ENCODE data around the gene PASK. TPM values are rescaled to one million over a fixed set of nuclear protein-coding genes. Genes with fewer than 3 reads are reported as not detected.

The PASK gene
- total and polyA plus RNA-seq, 3 donors from 2014 or later: 48.6 to 57.6 (median 54.0) TPM

DNA sequence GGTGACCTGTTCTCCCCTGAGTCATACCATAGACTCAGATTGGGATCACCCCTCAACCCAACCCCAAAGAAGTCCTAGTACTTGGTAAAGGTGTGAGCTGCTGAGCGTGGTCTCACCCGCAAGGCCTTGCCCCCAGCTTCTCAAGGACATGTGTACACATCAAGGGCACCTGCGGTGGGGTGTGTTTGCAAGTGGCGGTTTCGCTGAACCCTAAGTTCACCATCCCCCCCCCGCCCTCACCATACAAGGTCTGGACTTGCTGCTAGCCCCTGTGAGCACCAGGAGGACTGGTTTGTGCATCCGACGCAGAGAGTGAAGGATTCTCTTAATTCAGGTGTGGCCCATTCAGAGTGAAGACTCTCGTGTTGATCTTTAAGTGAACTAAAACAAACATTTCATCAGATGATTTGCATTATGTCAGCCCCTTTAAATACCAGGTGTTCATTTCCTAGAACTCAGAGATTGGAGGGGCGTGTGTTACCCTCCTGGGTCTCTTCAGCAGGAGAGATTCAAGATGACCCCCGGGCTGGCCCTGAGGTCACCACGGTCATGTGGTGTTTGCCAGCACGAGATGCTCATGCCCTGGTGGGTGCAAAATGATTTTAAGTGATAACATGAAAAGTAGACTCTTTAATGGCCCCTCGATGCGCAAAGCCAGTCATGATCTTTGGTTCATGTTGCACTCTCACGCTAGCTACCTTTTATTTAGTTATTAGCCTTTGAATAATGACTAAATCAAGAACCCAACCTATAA lies 75.0 kb downstream of the PASK start:
- intact Hi-C loops (cut with DNase I; ENCODE audit: low total_unique reads): no loop called here
- Histone ChIP-seq H3K4me3 (no peak overlapping the region), H3K4me1 (no peaks in the 10 kb centered on the region), H3K27me3 (no peaks in the 10 kb centered on the region), H3K9me3 (no peaks in the 10 kb centered on the region), H3K27ac (no peak overlapping the region), H3K36me3 (ENCODE audit: low read depth, missing control alignments) (no peaks in the 10 kb centered on the region)
- DNase-seq: peak; percentile 9
- WGBS, 2 donors: 90 to 95% methylated on average over 13 to 16 of the region's 16 CpGs
- no peak for TF ChIP-seq POLR2A (IDR thresholded peaks at IDR 0.05)
- TF ChIP-seq, protein P1, sequence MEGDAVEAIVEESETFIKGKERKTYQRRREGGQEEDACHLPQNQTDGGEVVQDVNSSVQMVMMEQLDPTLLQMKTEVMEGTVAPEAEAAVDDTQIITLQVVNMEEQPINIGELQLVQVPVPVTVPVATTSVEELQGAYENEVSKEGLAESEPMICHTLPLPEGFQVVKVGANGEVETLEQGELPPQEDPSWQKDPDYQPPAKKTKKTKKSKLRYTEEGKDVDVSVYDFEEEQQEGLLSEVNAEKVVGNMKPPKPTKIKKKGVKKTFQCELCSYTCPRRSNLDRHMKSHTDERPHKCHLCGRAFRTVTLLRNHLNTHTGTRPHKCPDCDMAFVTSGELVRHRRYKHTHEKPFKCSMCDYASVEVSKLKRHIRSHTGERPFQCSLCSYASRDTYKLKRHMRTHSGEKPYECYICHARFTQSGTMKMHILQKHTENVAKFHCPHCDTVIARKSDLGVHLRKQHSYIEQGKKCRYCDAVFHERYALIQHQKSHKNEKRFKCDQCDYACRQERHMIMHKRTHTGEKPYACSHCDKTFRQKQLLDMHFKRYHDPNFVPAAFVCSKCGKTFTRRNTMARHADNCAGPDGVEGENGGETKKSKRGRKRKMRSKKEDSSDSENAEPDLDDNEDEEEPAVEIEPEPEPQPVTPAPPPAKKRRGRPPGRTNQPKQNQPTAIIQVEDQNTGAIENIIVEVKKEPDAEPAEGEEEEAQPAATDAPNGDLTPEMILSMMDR (IDR thresholded peaks at IDR 0.05): no peak

DNA sequence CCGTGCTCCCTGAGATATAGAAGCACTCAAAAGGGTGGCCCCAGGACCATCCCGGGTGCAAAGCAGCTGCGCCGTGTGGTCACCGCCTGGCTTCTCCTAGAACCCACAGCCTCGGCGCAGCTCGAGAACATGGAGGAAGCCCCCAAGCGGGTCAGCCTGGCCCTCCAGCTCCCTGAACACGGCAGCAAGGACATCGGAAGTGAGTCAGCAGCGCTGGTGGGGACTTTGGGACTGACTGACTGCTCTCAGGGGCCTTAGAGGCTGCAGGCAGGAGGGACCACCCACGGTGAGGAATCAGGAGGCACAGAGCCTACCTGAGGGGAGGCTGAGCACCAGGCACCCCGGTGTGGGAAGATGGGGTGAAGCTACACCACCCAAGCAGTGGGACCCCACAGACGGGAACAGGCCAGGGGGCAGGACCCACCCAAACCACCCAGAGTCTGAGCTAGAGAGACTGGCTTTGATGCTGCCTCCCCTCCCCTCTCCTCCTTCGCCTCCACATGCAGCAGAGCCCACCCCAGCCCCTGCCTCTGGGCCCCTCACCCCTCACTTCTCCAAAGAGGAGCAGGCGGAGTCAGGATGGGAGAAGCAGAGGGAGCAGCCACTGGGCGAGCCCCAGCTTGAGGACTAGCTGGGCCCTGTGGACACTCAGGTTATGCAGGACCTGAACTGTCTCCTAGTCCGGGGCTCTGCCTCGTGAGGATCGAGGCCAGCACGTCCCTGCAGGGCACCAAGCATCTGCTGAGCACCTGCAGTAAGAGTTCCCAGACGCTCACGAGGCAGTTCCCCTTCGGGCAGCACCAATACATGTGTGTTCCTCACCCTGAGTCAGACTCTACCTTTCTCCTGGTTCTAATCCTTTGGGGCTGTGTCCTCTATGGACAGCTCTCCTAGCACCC lies 75.9 kb downstream of the PASK start:
- H3K36me3 ChIP-seq (ENCODE audit: low read depth, missing control alignments): no peaks in the 10 kb centered on the region
- intact Hi-C loops (cut with DNase I; ENCODE audit: low total_unique reads): no loop called here
- no peak overlapping the region for H3K27ac ChIP-seq
- H3K27me3 ChIP-seq: no peaks in the 10 kb centered on the region
- H3K4me3 ChIP-seq: no peak overlapping the region
- H3K4me1 ChIP-seq: no peaks in the 10 kb centered on the region
- TF ChIP-seq, protein P1 (IDR thresholded peaks at IDR 0.05): no peak
- TF ChIP-seq POLR2A (IDR thresholded peaks at IDR 0.05): no peak
- DNase-seq: peak; percentile 11
- WGBS, 2 donors: 87 to 94% methylated on average over 9 to 25 of the region's 25 CpGs
- H3K9me3 ChIP-seq: no peaks in the 10 kb centered on the region

DNA sequence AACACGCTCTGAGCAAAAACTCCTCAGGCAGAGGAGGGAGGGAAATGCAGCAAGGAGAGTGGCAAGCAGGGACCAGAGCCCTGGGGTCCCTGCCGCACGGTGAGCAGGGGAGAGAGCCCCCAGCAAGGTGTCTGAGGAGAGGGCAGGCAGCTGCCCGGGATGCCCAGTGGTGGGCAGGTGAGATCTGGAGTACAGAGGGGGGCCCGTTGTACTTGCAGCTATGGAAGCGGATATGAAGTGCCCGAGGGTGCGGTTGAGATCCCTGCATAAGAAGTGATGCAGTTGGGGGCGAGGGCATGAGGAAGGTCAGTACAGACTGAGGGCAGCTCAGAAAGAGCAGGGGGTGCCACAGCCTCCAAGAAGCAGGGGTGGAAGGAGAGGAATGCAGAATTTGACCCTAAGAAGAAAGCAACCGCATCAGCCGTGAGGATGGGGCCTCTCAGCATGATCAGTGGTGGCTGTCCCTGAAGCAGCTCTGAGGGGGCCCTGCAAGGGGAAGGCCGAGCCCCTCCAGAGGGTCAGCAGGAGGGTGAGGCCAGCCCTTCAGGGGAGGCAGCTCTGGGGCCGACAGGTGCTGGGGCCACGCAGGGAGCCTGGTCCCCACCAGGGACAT lies 76.6 kb downstream of the PASK start:
- DNase-seq: peak; percentile 7
- Histone ChIP-seq H3K4me3 (no peak overlapping the region), H3K27me3 (no peaks in the 10 kb centered on the region), H3K27ac (no peak overlapping the region), H3K9me3 (no peaks in the 10 kb centered on the region), H3K4me1 (no peaks in the 10 kb centered on the region), H3K36me3 (ENCODE audit: low read depth, missing control alignments) (no peaks in the 10 kb centered on the region)
- intact Hi-C loops (cut with DNase I; ENCODE audit: low total_unique reads): no loop called here
- no peak for TF ChIP-seq POLR2A (IDR thresholded peaks at IDR 0.05)
- TF ChIP-seq, protein P1 (IDR thresholded peaks at IDR 0.05): no peak
- WGBS, 2 donors: 86 to 91% methylated on average over 14 of the region's 14 CpGs

DNA sequence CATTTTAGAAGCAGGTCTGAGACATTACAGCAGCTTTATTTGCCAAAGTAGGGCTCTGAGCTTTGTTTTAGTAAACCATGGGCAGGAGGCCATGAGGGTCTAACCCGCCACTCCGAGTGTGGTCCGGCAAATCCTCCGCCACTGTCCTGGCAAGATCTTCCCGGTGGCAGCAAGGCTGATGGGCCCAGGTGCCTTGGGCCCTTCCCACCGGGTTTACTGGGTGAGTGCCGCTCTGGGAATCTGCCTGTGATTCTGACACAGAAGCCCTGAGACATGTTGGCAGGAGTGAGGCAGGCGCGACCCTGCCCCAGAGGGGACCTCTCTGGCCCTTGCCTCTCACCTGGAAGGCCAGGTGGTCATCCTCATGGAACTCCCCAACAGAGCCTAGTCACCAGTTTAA lies 77.1 kb downstream of the PASK start:
- H3K27ac ChIP-seq: no peak overlapping the region
- TF ChIP-seq, protein P1 (IDR thresholded peaks at IDR 0.05): no peak
- no peak for TF ChIP-seq POLR2A (IDR thresholded peaks at IDR 0.05)
- 93 to 100% methylated on average over 2 to 9 of the region's 9 CpGs for whole genome bisulfite sequencing, 2 donors
- no peaks in the 10 kb centered on the region for H3K36me3 ChIP-seq (ENCODE audit: low read depth, missing control alignments)
- H3K9me3 ChIP-seq: no peaks in the 10 kb centered on the region
- no peak overlapping the region for H3K4me3 ChIP-seq
- H3K27me3 ChIP-seq: no peaks in the 10 kb centered on the region
- H3K4me1 ChIP-seq: no peaks in the 10 kb centered on the region
- intact Hi-C loops (cut with DNase I; ENCODE audit: low total_unique reads): no loop called here
- peak; percentile 9 for DNase-seq

Measured in testis (tissue), 3 donors.